Sigmoid colon (tissue), 7 donors: ENCODE data around the gene TADA1. TPM values are rescaled to one million over a fixed set of nuclear protein-coding genes. Genes with fewer than 3 reads are reported as not detected.
"Not testable (repeated sequence)": the region's sequence is repeated elsewhere in the genome, so short reads cannot be mapped to it uniquely, and the experiment has no call there.

ENCODE experiments used
- DNase-seq: peaks from one replicate; pipeline ENCODE4 v3.0.0-alpha.2; 2019
- H3K27ac ChIP-seq, 4 donors: fragments of 200-600 bp; sonication (generic); one replicate each; pipeline ENCODE4 v1.5.1; 2016 to 2019; ENCODE audit warnings: mild to moderate bottlenecking in 1 of 4
- H3K27me3 ChIP-seq, 3 donors: fragments of 200-600 bp; sonication (generic); one replicate each; pipeline ENCODE4 v1.5.1; 2019; ENCODE audit warnings: mild to moderate bottlenecking in 1 of 3
- H3K36me3 ChIP-seq, 4 donors: fragments of 200-600 bp; sonication (generic); one replicate each; pipeline ENCODE4 v1.5.1; 2016 to 2019
- H3K4me1 ChIP-seq, 4 donors: fragments of 200-600 bp; sonication (generic); one replicate each; pipeline ENCODE4 v1.5.1; 2017 to 2019
- H3K4me3 ChIP-seq, 4 donors: fragments of 200-600 bp; sonication (generic); one replicate each; pipeline ENCODE4 v1.5.1; 2017 to 2019; ENCODE audit warnings: mild to moderate bottlenecking in 2 of 4, moderate library complexity in 1 of 4
- H3K9me3 ChIP-seq, 4 donors: fragments of 200-600 bp in 3 of 4; sonication (generic) in 3 of 4; one replicate each; pipeline versions ENCODE4 v1.5.1 to v1.6.1; 2013 to 2019
- CTCF ChIP-seq, 4 experiments: fragments of 450-650 bp in 3 of 4; fragments of 200-600 bp in 1 of 4; IDR thresholded peaks; one replicate each; pipeline ENCODE4 v1.5.1; 2016 to 2019; ENCODE audit warnings: antibody characterized with exemption in 4 of 4, mild to moderate bottlenecking in 3 of 4, moderate library complexity in 2 of 4
- EP300 ChIP-seq, 4 donors: sonication (generic); formaldehyde crosslinking; IDR thresholded peaks; one replicate each; pipeline ENCODE4 v1.6.1; 2017; ENCODE audit warnings: antibody characterized with exemption in 4 of 4
- POLR2A ChIP-seq, 2 donors: fragments of 450-650 bp; IDR thresholded peaks; one replicate each; pipeline ENCODE4 v1.6.1; 2016; ENCODE audit warnings: antibody characterized with exemption in 2 of 2, mild to moderate bottlenecking in 2 of 2, moderate library complexity in 2 of 2
- POLR2AphosphoS5 ChIP-seq, 4 donors: sonication (generic); formaldehyde crosslinking; IDR thresholded peaks; one replicate each; pipeline ENCODE4 v1.6.1; 2017; ENCODE audit warnings: antibody characterized with exemption in 4 of 4
- WGBS, 2 donors: extraction: QIAGEN DNeasy Blood & Tissue Kit; methylation state at CpG; one replicate each; pipeline ENCODE4 v1.1.7; 2013; 5-methylcytosine and 5-hydroxymethylcytosine counted together
- intact Hi-C: fragments of 100-400 bp; cut with DNase I; formaldehyde crosslinking; loops from one replicate; pipeline ENCODE4 v1.15.1; 2023
- polyA plus RNA-seq, 3 donors: library from polyadenylated mRNA; stranded (reverse); fragments of 200-250 nt; gene quantifications; one replicate each; pipeline ENCODE4 v1.2.3, GENCODE V29; 2013
- total RNA-seq, 4 donors: library from RNA; depleted of rRNA; stranded (reverse); fragments of >200 nt; gene quantifications; one replicate each; pipeline ENCODE4 v1.1.0, GENCODE V29; 2016
- donor health status: healthy with polysubstance abuse.
- donor health status: Bipolar disorder and iron deficiency.
- donor health status: healthy.

The TADA1 gene
- total and polyA plus RNA-seq, 7 donors, result 7.2 to 16.4 (median 8.6) TPM

GRCh38 chr1:166882893-166883292 is 6.8 kb upstream of the TADA1 start:
- 39 to 82% methylated on average over 2 of the region's 2 CpGs for WGBS, 2 donors
- no peak overlapping the region for H3K27ac ChIP-seq
- peaks cover 0 to 26% (median 15%) of the 10 kb centered on the region in 4 donors for H3K4me1 ChIP-seq
- H3K36me3 ChIP-seq, result no peaks in the 10 kb centered on the region
- intact Hi-C loops, result no loop called here
- peaks cover 0 to 14% (median 0%) of the 10 kb centered on the region in 3 donors for H3K27me3 ChIP-seq
- DNase-seq, result no peak
- no peak overlapping the region for H3K4me3 ChIP-seq
- TF ChIP-seq EP300 (IDR thresholded peaks at IDR 0.05), result no peak
- TF ChIP-seq POLR2AphosphoS5 (IDR thresholded peaks at IDR 0.05), result no peak
- TF ChIP-seq CTCF (IDR thresholded peaks at IDR 0.05), result no peak
- TF ChIP-seq POLR2A (IDR thresholded peaks at IDR 0.05), result no peak
- no peaks in the 10 kb centered on the region for H3K9me3 ChIP-seq

GRCh38 chr1:166878173-166878917 is 2.3 kb upstream of the TADA1 start:
- H3K27me3 ChIP-seq, H3K4me3 ChIP-seq, H3K9me3 ChIP-seq, H3K36me3 ChIP-seq, H3K27ac ChIP-seq, DNase-seq: not testable (repeated sequence)
- peaks cover 0 to 27% (median 25%) of the 10 kb centered on the region in 4 donors for H3K4me1 ChIP-seq
- intact Hi-C loops, result loop anchor here (10.0 kb wide), 2 partner anchors 346 to 676 kb away; partner anchors contain the start of genes CREG1 and POU2F1
- 97% methylated on average over 19 of the region's 21 CpGs for WGBS, 2 donors

- intact Hi-C loops, result loop anchor here (1.0 to 10.0 kb wide), 3 partner anchors 37 to 678 kb away; partner anchors contain the start of genes CREG1, POGK and POU2F1
- Histone ChIP-seq H3K36me3 (no peaks in the 10 kb centered on the region), H3K4me1 (peaks cover 0 to 44% (median 34%) of the 10 kb centered on the region in 4 donors), H3K9me3 (no peaks in the 10 kb centered on the region), H3K27ac (peak overlapping the region; percentile 30 to 96 (median 89)), H3K4me3 (peak overlapping the region; percentile 1 to 91 (median 78)), H3K27me3 (no peaks in the 10 kb centered on the region)
- WGBS, 2 donors, result 0 to 2% methylated on average over 7 of the region's 7 CpGs
- DNase-seq, result no peak
- TF ChIP-seq EP300 (IDR thresholded peaks at IDR 0.05) (no peak), CTCF (IDR thresholded peaks at IDR 0.05) (peak in 2 of 4 experiments; percentile 26 to 44)
These were observed 425 bp upstream of the TADA1 start for GRCh38 chr1:166876540-166876838.

GRCh38 chr1:166875302-166875733 is 746 bp downstream of the TADA1 start:
- H3K4me3 ChIP-seq, result peak overlapping the region; percentile 77 to 91 (median 80)
- no peaks in the 10 kb centered on the region for H3K27me3 ChIP-seq
- H3K36me3 ChIP-seq, result no peaks in the 10 kb centered on the region
- DNase-seq, result no peak
- no peak for TF ChIP-seq POLR2AphosphoS5 (IDR thresholded peaks at IDR 0.05)
- no peak for TF ChIP-seq CTCF (IDR thresholded peaks at IDR 0.05)
- no peak for TF ChIP-seq POLR2A (IDR thresholded peaks at IDR 0.05)
- TF ChIP-seq EP300 (IDR thresholded peaks at IDR 0.05), result no peak
- intact Hi-C loops, result loop anchor here (10.0 kb wide), 2 partner anchors 349 to 679 kb away; partner anchors contain the start of genes CREG1 and POU2F1
- WGBS, 2 donors, result 38 to 42% methylated on average over 8 of the region's 8 CpGs
- peaks cover 0 to 50% (median 36%) of the 10 kb centered on the region in 4 donors for H3K4me1 ChIP-seq
- peak overlapping the region; percentile 88 to 97 (median 93) for H3K27ac ChIP-seq
- H3K9me3 ChIP-seq, result no peaks in the 10 kb centered on the region

GRCh38 chr1:166874464-166874863 is 1.6 kb downstream of the TADA1 start:
- DNase-seq, result no peak
- Histone ChIP-seq H3K27me3 (no peaks in the 10 kb centered on the region), H3K4me3 (no peak overlapping the region), H3K27ac (no peak overlapping the region), H3K36me3 (no peaks in the 10 kb centered on the region), H3K4me1 (peaks cover 0 to 50% (median 36%) of the 10 kb centered on the region in 4 donors), H3K9me3 (no peaks in the 10 kb centered on the region)
- WGBS, 2 donors, result 90 to 91% methylated on average over 8 of the region's 8 CpGs
- intact Hi-C loops, result loop anchor here (10.0 kb wide), 2 partner anchors 350 to 680 kb away; partner anchors contain the start of genes CREG1 and POU2F1
- TF ChIP-seq POLR2AphosphoS5 (IDR thresholded peaks at IDR 0.05) (no peak), CTCF (IDR thresholded peaks at IDR 0.05) (no peak), POLR2A (IDR thresholded peaks at IDR 0.05) (no peak), EP300 (IDR thresholded peaks at IDR 0.05) (no peak)
